GM12892 (cell line): Measurements from ENCODE around the gene ETHE1.

ENCODE experiments used
- POLR2A ChIP-seq: IDR thresholded peaks from 2 replicates; pipeline ENCODE4 v1.6.1; 2011; ENCODE audit warnings: low read depth, low read length, control low read depth
- POLR2AphosphoS5 ChIP-seq: IDR thresholded peaks from 2 replicates; pipeline ENCODE4 v1.6.1; 2011; ENCODE audit warnings: low read depth, low read length, control low read depth

DNA sequence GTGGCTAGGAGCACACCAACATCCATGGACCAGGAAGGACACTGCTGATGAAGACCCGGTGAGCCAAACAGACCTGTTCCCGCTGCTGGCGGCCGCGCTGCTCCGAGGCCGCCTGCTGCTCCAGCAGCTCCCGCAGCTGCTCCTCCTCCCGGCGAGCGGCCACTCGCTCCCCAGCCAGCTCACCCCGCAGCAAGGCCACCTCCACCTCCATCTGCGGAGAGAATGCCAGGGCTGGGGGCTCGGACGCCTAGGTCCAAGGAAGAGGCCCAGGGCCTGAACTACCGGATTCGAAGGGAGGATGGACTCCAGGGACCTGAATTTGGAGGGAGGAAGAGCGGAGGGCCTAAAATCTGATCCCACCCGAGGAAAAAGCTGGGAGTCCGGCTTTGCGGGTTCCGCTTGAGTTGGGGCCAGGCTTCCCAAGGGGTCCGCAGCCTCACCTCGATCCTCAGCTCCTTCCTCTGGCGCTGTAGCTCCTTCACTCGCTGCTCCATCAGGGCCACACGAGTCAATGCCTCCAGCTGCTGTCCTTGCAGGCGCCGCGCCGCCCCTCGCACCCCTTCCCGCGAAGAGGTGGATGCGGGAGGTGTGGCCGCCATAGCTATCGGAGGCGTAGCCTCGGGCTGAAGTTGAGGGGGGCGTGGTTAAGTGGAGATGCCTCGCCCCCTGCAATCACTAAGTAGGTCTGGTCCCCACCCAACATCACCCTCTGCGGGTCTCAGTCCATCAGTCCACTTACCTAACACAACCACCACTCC is 25.2 kb downstream of the ETHE1 start:
- TF ChIP-seq POLR2AphosphoS5 (no peak), POLR2A (no peak)
